HG03103 (cell line): ENCODE data around the gene DCUN1D3.

ENCODE experiments used
- ATAC-seq: cut with Tn5 transposase; IDR thresholded peaks from one replicate; pipeline ENCODE4 v1.9.1; 2021; ENCODE audit warnings: low read depth; ENCODE audit not compliant: unreplicated experiment

DCUN1D3 gene

DNA sequence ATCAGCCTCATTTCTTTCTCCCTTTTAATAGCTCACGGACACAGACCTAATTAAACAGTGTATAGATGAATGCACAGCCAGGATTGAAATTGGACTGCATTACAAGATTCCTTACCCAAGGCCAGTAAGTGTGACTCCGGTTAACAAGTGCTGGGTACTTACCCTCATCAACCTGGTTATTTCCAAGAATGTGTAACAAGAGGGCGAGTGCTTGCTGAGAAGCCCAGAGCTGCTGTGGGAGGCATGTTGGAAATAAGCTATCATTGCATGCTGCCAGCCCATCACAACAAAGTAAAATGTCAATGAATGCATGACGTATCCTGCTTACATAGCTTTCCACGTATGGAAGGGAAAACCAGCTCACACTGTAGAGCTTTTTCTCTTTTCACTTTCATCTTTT lies 19.9 kb upstream of the DCUN1D3 start:
- no peak for ATAC-seq

- no peak for ATAC-seq
Observed at GRCh38 chr16:20918486-20919239, 18.5 kb upstream of the DCUN1D3 start.

DNA sequence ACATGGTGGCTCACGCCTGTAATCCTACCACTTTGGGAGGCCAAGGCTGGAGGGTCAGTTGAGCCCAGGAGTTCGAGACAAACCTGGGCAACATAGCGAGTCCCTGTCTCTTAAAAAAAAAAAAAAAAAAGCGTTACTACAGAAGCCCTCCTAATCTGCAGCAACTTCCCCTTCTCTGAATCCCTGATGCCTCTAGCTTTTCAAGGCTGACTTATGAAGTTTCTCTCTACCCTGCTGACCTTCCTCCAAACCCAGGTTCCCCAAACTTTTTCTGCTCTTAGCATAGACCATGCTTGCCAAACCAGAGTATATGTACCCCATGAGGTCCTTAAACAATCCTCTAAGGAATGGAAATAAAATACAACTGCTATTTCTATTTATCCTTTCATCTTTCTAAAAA lies 16.8 kb upstream of the DCUN1D3 start:
- ATAC-seq = no peak

GRCh38 chr16:20916289-20916688 lies 16.1 kb upstream of the DCUN1D3 start:
- no peak for ATAC-seq

GRCh38 chr16:20911361-20911760 lies 11.2 kb upstream of the DCUN1D3 start:
- ATAC-seq = no peak

- ATAC-seq = no peak
Observed at GRCh38 chr16:20910781-20911321, 10.7 kb upstream of the DCUN1D3 start.

DNA sequence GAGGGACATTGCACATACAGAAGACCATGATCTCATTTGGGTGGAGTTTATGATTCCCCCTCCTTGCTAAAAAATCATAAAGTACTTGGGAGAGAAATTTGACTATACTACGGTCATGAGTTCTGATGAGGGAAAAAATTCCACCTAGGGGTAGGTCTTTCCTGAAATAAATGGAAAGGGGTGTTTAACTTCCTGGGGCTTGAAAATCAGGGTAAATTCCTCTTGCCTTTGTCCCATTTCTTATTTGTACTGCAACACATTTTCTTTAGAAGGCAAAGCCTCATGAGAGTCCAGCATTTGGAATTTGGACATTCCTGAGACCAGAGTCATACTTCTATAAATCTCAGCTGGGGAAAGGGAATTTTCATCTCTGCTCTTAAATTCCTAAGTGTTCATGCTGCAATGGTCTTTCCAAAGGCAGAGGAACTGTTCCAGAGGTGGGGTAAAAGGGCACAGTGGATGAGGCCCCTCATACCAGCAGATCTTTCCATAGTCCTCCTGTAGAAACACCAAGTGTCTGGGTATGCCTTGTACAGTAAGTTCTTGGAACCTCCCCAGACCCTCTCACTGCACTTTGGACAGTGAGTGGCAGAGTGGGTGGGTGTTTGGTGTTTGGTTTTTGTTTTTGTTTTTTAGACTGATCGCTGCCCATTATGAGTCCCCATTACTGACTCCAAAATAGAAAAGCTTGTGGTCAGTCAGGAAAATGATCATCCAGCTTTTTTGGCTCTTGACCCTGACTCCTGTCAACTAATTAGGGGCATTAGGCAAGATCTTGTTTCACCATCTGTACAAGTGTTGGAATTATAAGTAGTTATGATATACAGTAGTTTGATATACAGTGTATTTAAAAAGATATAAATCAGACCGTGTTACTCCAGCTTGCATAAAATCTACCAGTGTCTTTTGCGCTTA lies 6.4 kb upstream of the DCUN1D3 start:
- no peak for ATAC-seq

GRCh38 chr16:20905576-20905975 lies 5.4 kb upstream of the DCUN1D3 start:
- no peak for ATAC-seq

DNA sequence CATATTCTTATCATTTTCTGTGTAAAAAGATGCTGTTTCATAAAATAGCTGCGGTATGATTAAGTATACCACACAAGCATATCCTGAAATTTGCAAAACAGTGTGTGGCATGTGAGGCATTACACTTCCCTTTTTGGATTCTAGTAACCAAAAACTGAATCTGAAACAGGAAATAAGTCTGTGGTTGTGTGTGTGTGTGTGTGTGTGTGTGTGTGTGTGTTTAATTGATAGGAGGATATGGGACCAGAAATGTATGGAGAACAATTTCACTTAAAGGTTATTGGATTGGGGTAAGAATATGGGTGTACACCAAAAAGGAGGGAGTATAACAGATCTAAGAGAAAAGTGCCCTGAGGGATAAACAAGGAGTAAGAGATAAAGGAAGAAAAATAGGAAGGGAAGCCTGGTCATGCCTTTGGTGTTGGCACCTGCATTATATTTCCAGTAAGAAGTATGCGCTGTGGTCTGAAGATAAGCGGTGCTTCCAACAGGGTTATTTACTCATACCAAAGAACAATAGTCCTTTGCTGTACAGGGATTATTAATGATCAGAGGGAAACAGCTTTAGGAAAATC lies 4.4 kb upstream of the DCUN1D3 start:
- no peak for ATAC-seq

- no peak for ATAC-seq
Observed at GRCh38 chr16:20903899-20904506, 3.8 kb upstream of the DCUN1D3 start.

- no peak for ATAC-seq
Observed at GRCh38 chr16:20903116-20903898, 3.1 kb upstream of the DCUN1D3 start.

DNA sequence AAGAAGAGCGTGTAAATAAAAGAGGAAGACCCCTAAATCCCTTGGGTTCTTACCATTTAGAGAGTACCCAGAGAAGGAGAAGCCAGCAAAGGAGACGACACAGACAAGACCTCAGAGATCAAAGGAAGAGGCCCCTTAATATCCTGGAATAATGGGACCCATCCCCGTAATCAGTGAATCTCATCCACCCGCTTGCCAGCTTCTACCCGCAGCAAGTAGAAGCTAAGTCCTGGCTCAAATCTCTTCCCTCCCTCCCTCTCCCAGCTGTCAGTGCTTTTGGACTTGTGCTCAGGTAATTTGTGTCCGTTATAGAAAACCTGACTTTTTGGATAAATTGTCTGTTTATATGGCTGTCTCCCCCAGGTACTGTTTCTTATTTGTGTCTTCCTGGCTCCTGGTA lies 2.3 kb upstream of the DCUN1D3 start:
- no peak for ATAC-seq

- ATAC-seq = no peak
Observed at GRCh38 chr16:20901436-20902112, 1.4 kb upstream of the DCUN1D3 start.

DNA sequence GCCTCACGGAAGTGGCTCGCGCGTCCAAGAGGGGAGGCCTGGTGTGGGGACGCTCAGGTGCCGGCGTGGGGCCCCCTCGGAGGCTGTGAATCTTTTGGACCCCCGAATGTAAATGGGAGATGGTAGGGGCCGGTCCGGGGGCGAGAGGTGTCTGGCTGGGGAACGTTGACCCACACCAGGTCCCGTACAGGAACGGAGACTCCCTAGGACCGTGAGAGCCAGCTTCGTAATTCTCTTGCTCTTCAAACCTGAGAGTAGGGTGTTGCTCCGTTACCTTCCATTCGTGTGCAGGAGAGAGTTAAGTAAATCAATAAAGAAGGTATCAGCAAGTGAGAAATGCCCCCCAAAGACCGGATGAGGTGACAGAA lies 894 bp upstream of the DCUN1D3 start:
- peak; percentile 3 for ATAC-seq

DNA sequence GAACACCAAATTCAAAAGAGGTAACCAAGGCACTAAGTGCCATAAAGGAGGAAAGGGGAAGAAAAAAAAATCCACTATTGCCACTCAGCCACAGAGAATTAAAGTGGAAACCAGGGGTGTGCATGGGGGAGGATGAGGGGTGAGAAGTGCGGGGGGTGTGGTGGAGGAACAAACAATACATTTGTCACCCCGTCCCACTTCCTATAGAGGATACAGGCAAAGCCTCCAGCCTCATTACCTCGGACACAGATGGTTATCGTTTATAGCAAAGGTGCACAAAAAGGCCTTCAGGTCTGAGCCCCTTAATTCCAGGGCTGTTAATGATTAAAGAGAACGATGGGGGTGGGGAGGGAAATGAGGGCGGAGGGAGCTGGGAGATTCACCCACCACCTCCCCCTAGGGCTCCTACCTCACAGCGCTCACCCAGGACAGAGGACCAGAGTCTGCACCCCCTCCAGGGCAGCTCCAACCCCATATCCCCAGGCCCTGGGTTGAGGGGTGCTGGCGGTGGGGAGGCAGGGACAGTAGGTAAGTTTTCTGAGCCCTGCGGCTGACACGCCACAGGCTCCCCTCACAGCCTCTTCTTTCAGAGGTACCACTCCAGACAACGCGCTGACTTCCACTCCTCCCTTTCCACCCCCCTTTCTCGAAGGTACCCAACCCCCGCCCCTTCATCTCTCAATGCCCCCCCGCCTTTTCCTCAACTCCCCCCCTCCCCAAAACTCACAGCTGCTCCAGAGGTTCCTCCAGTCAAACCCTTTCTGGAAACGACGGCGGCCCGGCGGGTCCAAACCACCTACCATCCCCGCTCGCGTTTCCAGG lies 470 bp downstream of the DCUN1D3 start:
- ATAC-seq = no peak

DNA sequence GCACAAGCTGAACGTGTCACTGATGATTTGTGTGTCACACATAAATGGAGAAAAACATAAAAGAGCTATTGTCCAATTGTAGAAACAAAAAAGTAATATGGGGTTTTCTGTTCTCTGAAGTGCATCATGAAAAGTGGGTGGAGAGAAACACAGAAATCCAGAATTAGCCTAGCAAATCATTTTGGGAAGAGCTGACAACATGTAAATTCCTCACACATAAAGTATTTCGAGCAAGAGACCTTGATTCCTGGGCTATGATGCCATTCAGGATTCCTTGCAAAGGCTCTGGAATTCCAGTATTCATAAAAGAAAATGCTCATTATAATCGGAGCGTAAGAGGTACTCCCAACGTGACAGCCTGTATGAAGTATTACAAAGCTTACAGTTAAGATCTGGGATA lies 1.1 kb downstream of the DCUN1D3 start:
- ATAC-seq = no peak

DNA sequence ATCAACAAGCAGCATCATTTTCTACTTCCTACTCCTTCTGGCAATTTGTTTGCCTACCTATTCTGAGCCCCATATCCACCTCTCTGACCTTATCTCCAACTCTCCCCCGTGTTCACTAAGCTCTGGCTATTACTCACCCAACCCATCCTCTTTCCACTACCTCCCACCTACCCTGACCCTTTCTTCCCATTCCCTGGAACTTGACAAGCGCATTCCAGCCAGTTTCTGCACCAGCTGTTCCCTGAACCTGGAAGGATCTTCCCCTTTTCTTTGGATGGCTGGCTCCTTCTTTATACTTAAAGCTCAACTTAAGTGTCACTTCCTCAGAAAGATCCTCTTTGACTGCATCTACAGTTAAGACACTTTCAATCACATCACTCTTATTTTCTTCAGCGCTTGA lies 2.2 kb downstream of the DCUN1D3 start:
- ATAC-seq = no peak

DNA sequence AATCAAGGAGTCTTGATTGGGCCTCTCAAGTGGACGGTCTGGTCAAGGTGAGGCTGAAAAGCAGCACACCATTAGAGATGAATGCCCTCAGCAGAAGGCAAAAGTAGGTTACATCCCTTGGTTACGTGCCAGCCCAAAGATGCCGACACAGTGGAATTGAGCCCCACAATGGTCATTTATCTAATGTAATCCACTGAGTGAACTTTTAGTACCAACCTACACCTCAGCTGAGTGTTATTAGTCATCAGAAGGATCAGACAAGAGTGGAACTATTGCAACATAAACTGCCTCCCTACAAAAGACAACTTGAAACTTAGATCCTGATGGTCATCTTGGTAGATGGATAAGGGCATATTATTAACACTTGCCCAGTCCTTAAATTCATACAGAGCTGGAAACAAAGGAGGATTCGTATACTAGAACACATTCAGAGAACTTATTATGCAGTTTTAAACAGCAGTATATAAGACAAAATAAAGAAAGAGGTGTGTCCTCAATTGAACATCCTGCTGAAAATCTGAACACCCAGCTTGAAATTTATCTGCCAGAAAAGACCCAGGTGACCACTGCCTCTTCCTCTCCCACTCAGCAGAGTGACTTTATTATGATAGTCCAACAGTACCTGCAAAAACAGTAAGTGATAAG lies 2.8 kb downstream of the DCUN1D3 start:
- no peak for ATAC-seq
